RWPE2 (cell line): Measurements from ENCODE around the gene MCU.

Experiments used
- ATAC-seq: fragments of 200-7000 bp; cut with Tn5 transposase; 3 replicates; pipeline ENCODE4 v1.9.1; 2021; ENCODE audit warnings: low read depth
- DNase-seq: peaks from one replicate; pipeline ENCODE4 v3.0.0-alpha.2; 2020; ENCODE audit warnings: low spot score
- H3K27ac ChIP-seq: fragments of 450-650 bp; 2 replicates; pipeline ENCODE4 v1.5.1; 2017; ENCODE audit warnings: mild to moderate bottlenecking; ENCODE audit not compliant: poor library complexity, severe bottlenecking
- H3K27me3 ChIP-seq: fragments of 250-450 bp; sonication (Bioruptor Pico); 2 replicates; pipeline ENCODE4 v1.5.1; 2021; ENCODE audit warnings: mild to moderate bottlenecking, moderate library complexity; ENCODE audit not compliant: insufficient read depth, poor library complexity, severe bottlenecking
- H3K36me3 ChIP-seq: fragments of 250-450 bp; sonication (Bioruptor Pico); 2 replicates; pipeline ENCODE4 v1.5.1; 2020; ENCODE audit warnings: low read depth, mild to moderate bottlenecking, moderate library complexity
- H3K4me1 ChIP-seq: fragments of 250-450 bp; sonication (Bioruptor Pico); 2 replicates; pipeline ENCODE4 v1.5.1; 2021; ENCODE audit warnings: mild to moderate bottlenecking, moderate library complexity; ENCODE audit not compliant: insufficient read depth, poor library complexity, severe bottlenecking
- H3K4me3 ChIP-seq: fragments of 250-450 bp; sonication (Bioruptor Pico); 2 replicates; pipeline ENCODE4 v1.5.1; 2021; ENCODE audit warnings: mild to moderate bottlenecking, moderate library complexity; ENCODE audit not compliant: severe bottlenecking
- H3K9me3 ChIP-seq: fragments of 250-450 bp; sonication (Bioruptor Pico); 2 replicates; pipeline ENCODE4 v1.5.1; 2021; ENCODE audit warnings: mild to moderate bottlenecking, moderate library complexity; ENCODE audit not compliant: severe bottlenecking
- CTCF ChIP-seq: fragments of 450-650 bp; IDR thresholded peaks from one replicate; pipeline ENCODE4 v1.5.1; 2017; ENCODE audit warnings: mild to moderate bottlenecking, moderate library complexity; ENCODE audit not compliant: poor library complexity, severe bottlenecking

The MCU gene

DNA sequence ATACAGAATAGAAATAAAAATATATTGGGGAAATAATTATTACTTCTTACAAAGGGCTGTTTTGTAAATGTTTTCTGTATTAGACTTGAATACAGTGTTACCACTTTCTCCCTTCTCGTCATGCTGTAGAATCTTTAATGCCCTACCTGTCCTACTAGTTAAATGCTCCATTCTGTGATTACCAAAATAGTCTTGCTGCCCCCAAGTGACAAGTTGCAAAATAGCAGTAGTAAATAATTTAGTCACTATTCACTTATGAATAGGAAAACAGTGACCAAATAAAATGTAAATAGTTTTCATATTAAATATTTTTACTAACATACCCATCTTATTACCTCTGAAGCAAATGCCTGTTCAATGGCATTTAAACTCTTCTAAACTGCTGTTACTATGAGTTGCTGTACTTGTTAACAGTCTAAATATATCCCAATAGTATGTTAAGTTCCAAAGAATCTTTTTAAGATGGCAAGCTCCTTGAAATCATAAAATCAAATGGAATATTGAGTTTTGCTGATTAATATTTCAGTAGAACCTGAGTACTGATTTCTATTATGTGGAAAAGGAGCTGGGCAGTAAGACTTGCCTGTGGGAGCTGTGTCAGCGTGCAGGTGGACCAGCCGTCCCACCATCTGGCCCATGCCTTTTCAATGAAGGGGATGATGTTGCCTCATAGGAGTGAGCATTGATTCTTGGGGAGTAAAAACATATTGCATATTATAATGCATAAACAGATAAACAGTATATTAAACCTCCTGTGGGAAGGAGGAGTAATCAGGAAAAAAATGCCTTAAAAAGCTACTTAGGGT is 183.5 kb downstream of the MCU start:
- Histone ChIP-seq H3K36me3 (peaks cover 34% of the 10 kb centered on the region), H3K4me3 (no peak overlapping the region), H3K4me1 (no peaks in the 10 kb centered on the region), H3K27me3 (no peaks in the 10 kb centered on the region), H3K27ac (no peak overlapping the region), H3K9me3 (no peaks in the 10 kb centered on the region)
- DNase-seq (no peak), ATAC-seq (peak; percentile 38; the same call in 1 of the 3 replicates)
- peak; percentile 84 for TF ChIP-seq CTCF

GRCh38 chr10:72879245-72879644 is 187.3 kb downstream of the MCU start:
- Histone ChIP-seq H3K27ac (no peak overlapping the region), H3K4me3 (no peak overlapping the region), H3K27me3 (no peaks in the 10 kb centered on the region), H3K4me1 (no peaks in the 10 kb centered on the region), H3K36me3 (peaks cover 22% of the 10 kb centered on the region; the same call in 1 of the 2 replicates), H3K9me3 (no peaks in the 10 kb centered on the region)
- ATAC-seq, result no peak
- no peak for TF ChIP-seq CTCF
- DNase-seq, result no peak

GRCh38 chr10:72881291-72881690 is 189.3 kb downstream of the MCU start:
- H3K27me3 ChIP-seq, result no peaks in the 10 kb centered on the region
- no peak for DNase-seq
- no peaks in the 10 kb centered on the region for H3K4me1 ChIP-seq
- H3K4me3 ChIP-seq, result no peak overlapping the region
- no peak for TF ChIP-seq CTCF
- H3K36me3 ChIP-seq, result peaks cover 13% of the 10 kb centered on the region; the same call in 1 of the 2 replicates
- ATAC-seq, result no peak
- no peak overlapping the region for H3K27ac ChIP-seq
- H3K9me3 ChIP-seq, result no peaks in the 10 kb centered on the region

GRCh38 chr10:72883861-72884260 is 191.9 kb downstream of the MCU start:
- no peak overlapping the region for H3K27ac ChIP-seq
- no peak for DNase-seq
- TF ChIP-seq CTCF, result no peak
- H3K4me1 ChIP-seq, result peaks cover 9% of the 10 kb centered on the region
- H3K4me3 ChIP-seq, result no peak overlapping the region
- no peak for ATAC-seq
- no peaks in the 10 kb centered on the region for H3K27me3 ChIP-seq
- peaks cover 12% of the 10 kb centered on the region; the same call in 1 of the 2 replicates for H3K36me3 ChIP-seq
- H3K9me3 ChIP-seq, result no peaks in the 10 kb centered on the region

GRCh38 chr10:72885953-72886352 is 194.0 kb downstream of the MCU start:
- Histone ChIP-seq H3K36me3 (peaks cover 4% of the 10 kb centered on the region; the same call in 1 of the 2 replicates), H3K27me3 (no peaks in the 10 kb centered on the region), H3K9me3 (no peaks in the 10 kb centered on the region)

More at GRCh38 chr10:72885953-72886352, 194.0 kb downstream of the MCU start:
- Histone ChIP-seq H3K4me3 (no peak overlapping the region), H3K4me1 (peaks cover 17% of the 10 kb centered on the region), H3K27ac (no peak overlapping the region)
- no peak for ATAC-seq
- DNase-seq, result no peak
- no peak for TF ChIP-seq CTCF
